ENCODE data around the gene MYO15B.

MYO15B gene

DNA sequence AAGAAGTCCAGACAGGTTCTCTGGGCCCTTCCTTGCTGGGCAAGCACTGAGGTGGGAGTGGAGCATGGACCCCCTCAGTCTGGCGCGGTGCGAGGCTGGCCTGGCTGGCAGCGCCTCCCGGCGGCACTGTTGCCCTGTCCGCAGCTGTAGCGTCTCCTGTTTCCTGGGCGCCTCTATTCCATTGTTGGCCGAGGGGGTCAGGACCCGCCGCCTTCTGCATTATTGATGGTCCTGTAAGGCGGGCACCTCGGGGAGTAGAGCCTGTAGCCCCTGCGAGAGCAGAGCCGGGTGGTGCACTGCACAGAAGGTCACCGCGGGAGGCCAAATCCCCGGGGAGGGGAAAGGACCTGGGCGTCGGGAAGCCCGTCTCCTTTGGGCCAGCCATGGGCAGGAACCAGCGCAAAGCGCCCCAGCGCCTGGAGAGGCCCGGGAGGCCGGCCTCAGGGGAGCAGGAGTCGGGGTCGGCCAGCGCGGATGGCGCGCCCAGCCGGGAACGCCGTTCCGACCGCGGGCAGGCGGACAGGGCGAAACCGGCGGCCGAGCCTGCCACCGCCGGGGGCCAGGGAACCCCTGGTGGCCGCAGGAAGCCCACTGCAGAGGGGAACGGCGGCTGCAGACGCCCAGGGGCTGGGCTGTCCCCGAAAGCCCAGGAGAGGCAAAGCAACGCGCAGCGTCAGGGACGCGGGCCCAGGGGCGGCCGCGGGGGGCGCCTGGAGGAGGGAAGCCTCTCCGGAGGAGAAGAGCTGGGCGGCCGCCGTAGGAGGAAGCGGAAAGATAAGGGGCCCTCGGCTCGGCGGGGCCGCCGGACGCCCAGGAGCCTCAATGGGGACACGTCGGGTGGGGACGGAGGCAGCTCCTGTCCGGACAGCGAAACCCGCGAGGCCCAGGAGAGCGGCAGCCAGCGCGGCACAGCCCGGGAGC is at the start of gene MYO15B:
MYO15B (plus strand) TSS at position 126 of the 921 bp plus-strand sequence; CDS start at position 384, 258 bp downstream.
- DNase-seq, result no peak

DNA sequence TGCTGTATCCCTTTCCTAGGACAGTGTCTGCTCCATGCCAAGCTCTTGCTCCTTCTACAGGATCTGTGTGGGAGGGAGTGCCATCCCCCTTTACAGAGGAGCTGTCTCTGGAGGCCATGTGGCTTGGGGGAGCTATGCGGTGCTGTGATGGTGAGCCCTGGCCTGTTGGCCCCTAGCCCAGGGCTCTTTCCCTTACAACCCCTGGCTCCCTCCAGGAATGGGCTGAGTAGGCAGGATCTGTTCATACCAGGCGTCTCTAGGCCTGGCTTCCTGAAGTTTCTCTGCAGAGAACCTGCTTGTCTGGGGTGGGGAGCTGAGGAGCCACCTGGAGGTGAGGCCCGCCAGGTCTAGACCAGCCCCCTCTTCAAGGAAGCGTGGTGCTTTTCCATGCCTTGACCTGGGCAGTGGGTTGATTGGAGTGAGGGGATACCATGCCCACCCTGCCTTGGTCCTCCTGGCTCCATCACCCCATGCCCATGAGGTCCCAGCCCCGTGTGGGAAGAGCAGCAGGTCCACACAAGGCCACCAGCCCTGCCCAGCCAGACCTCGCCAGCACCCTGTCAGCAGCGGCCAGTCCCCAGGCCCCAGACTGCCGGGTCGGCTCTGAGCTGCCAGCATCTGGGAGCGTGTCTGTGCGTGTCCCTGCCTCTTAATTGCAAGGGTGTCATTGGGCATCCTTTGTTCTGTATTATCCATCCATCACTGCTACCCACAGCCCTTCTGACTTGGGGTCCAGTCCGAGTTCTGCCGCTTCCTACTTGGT is 47.5 kb upstream of the MYO15B start:
- DNase-seq, result no peak

DNA sequence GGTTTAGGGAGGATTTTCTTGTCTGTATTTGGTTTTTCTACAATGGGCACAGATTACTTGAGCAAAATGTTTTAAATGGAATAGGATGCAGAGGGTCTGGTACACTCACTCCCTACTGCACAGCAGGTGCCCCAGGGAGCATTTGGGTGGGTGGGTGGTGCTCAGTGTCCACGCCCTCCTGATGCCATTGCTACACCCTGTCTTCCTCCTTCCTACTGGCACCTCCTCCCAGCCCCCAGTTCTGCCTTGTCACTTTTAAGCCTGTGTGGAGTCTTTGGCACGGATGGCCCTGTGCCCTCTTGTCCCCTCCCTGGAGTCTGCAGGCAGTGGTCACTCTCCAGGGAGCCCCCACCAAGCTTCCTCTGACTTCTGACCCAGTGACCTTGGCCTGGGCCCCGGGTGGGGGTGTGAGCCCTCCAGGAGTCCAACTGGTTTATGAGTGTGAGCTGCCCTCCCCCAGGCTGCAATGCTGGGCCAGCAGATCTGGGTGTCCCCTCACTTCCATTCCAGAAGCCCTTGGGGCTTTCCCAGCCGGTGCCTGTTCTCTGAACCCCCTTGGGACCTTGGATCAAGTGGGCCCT is 46.6 kb upstream of the MYO15B start:
- DNase-seq, result no peak

DNA sequence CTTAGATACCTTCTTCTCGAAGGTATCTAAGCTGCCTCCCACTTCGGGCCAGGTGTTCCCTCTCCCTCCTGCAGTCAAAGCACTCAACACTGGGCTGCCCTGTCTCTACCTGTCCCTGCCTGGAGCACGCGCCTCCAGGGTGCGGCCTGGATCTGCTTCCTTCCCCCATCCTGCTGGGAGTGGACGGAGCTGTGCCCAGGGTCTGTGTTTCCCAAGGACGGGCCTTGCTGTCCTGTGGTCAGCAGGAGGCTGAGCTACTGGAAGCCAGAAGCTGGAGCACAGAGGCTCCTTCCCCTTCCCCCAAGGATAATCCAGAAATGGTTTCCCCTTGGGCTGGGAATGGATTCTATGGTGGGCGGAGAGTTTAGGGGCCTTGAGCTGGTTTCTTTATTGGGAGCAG is 45.4 kb upstream of the MYO15B start:
- no peak for DNase-seq

DNA sequence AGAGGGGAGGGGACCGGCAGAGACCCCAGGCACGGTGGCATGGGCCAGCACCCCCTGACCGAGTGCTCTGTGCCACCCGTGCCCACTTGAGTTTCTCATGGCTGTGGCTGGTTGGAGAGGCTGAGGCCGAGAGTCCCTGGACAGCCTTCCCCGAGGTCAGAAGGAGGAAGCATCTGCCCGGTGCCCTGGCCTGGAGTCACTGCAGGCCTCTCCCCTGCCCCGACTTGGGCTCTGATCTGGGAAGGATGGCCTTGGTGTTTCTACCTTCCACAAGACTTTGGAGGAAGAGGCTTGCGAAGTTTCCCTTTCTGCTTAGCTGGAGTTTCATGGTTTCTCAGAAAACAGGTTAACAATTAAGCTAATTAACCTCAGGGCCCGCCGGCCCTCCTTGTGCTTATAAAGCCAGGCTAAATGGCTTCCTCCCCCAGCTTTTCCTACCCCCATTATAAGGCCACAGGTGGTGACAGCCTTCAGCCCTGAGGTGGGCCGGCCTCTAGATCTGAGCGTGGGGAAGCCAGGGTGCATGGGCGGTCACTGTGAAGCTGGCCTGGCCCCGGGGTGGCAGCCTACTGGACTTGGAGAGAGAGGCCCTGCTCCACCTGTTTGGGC is 44.8 kb upstream of the MYO15B start:
- no peak for DNase-seq

DNA sequence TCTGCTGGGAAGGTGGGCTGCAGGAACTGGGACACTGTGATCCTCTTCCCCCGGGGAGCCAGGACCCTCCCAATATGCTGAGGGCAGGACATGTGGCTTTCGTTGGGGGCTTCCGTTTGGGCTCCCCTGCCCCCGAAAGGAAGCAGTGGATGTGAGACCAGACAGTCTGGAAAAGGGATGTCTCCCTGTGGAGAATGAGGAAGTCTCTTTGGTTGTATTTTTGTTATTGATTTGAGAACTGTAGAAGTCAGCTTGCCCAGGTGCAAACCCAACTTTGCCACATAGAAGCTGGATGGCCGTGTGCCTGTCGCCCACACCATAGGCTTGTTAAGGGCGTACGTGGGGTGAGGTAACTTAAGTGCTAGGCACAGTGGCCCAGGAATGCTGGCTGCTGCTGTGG is 43.4 kb upstream of the MYO15B start:
- no peak for DNase-seq

DNA sequence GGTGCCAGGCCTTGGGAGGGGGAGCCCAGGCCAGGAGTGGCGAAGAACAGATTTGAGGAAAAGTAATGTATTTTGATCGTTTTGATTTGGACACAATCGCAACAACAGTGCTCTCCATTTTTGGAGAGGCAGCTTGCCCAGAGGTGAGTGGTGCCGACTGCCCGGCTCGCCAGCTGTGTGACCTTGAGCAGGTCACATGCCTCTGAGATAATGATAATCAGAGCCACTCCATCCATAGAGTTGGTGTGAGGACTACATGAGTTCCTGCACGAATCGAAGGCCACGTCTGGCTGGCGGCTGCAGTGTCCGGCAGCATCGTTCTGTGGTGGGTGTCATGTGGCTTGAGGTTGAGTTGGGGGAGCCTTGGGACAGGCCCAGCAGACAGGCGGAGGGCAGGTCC is 41.4 kb upstream of the MYO15B start:
- no peak for DNase-seq

DNA sequence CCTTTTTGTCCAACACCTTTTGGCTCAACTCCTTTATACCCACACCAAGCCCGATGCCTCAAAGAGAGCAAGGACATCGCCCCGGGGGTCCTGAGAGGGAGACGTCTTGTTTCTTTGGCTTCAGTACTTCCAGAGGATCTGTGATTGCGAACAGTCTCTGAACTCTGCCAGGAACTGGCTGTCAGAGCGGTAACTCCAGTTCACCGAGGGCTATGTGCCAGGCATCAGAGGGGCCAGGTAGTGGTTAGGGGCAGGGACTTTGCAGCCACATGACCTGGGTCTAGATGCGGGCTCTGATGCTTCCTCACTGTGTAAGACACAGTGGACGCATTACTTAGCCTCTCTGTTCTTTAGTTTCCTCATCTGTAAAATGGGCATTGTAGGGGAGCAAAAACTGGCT is 40.5 kb upstream of the MYO15B start:
- no peak for DNase-seq

DNA sequence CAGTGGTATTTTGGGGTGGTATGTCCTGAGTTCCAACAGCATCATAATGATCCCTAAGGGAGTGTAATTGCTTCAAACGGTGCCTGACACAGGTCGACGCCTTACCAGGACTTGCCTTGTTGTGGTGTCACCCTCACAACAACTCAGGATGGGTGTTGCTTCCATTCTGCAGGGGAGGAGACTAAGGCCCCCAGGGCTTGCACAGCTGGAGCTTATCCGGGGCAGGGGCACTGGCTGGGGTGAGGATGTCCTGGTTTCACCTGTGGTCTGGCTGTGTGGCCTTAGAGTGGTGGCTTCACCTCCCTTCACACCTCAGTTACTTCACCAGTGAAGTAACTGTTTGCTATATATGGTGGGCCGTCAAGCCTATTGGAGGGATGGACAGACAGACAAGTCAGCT is 38.8 kb upstream of the MYO15B start:
- DNase-seq, result no peak

DNA sequence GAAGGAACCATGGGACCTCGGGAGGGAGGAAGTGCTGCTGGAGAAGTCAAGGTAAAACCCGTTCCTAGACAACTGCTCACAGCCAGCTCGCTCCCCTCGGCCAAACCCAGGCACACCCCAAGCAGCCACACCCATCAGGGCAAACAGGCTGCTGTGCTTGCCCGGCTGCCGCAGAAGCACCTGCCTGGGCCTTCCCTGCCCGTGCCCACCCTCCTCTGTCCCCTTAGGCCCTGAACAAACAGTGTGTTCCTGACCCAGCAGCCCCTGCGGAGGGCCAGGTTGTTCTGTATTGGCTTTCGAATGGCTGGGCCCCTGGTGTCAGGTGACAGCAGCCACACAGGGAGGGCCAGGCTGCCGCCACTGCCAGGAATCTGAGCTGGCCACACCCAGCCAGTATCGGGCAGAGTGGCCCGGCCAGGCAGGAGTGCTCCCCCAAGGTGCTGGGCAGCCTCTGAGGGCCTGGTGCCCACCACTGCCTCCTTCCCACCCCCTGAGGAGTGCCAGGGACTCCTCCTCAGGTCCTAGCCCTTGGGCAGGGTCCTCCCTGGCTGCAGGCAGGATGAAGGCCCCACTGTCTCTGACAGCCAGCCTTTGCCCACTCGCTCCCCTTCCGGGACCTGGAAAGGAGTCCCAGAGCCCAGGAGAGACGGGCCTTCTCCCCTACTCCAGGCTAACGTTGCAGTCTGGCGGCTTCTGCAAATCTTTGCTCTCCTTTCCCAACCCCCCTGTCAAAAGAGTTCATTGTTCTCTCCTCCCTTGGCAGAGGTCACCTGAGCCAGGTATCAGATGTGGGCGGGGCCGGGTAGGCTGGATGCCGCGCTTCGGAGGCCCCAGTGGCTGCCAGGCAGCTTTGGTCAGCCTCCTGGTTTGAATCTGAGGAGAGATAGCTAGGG is 38.1 kb upstream of the MYO15B start:
- peak; percentile 69 to 87 for DNase-seq

DNA sequence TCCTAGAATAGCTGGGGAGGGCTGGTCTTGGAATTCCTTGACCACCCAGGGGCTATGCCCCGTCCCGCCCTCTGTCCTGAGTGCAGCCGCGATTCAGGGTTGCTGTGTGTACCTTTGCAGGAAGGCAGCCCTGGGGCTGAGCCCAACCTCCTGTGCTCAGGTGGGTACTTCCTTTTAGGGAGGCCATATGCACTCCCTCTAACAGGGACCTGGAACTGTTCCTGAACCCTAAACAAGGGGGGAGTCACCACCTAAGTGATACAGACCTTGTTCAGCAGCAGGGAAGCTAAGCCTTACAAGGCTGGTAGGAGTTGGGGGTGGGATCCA is 37.5 kb upstream of the MYO15B start:
- DNase-seq, result no peak

DNA sequence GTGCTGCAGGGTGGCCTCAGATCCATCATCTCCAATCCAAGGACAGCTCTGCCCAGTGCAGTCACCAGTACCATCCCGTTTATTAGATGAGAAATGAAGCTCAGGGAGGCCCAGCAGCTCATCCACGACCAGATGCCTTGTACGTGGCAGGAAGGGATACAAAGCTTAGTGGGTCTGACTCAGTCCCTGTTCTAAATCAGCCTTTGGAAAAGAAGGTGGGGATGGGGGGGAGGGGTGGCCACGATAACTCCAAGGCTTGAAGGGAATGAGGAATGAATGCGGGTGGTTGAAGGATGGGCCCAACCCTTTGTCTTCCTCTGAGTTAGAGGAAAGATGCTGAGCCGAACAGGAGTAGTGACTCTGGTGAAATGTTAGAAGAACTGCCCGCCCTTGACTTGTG is 36.3 kb upstream of the MYO15B start:
- no peak for DNase-seq

DNA sequence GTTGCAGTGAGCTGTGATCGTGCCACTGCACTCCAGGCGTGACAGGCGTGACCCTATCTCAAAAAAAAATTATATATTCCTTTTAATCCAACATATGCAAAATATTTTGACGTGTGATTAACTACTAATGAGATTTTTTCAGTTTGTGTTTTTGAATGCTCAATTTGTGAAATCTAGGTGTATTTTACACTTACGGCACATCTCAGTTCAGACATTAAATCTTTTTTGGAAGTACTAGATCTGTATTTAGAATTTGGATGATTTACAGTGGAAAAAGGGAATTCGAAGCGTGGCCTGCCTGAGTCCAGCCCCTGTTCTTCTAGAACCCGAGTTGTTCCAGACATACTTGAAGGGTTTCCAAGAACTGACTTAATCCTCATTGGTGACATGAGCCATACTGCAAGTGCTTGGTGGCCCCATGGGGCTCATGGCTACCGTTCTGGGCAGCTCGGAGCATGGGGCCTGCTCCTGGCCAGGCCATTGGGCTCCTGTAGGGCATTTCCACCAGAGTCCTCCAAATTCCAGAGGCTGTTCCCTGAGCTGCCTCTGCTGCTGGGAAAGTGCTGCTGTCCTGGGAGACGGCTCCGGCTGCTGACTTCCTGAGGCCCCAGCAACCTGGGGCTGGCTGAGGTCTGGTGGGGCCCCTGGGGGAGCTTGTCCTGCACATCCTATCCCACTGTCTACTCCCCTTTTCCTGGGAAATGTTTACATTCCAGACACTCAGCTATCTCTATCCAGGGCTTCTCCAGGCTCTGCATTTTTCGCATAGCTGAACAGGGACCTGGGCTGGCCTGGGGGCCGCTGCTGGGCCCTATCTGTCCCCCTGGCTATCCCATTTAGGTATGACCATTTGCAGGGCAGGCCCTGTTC is 34.9 kb upstream of the MYO15B start:
- DNase-seq, result no peak

DNA sequence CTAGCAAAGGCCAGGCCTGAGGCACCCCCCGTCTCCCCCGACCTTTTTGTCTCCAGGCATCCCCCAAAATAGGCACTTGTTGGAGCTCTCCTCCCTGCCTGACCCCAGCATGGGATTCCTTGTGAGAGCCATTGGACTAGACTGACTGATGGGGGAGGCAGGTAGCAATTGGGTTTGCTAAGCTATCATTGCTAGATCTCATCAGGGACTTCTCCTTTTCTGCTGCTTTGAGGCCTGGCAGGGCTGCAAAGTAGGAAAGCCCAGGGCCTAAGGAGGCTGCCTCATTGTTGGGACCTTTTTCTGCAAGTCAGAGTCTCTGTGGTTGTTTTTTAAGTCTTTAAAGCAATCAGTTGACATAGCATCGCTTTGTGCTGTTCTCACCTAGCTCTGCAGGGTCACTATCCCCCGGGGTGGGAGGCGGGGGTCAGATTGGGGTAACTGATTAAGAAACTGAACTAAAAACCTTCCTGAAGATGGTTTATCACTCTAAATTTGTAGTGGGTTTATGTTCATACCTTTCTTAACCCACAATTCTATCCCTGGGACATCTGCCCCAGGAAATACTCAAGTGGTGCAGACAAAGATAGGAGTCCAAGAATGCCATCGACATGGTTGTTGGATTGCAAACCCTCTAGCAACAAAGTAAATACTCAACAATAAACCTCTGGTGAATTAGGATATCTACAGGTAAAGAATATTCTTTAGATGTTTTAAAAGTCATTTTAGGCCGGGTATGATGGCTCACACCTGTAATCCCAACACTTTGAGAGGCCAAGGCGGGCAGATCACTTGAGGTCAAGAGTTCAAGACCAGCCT is 34.1 kb upstream of the MYO15B start:
- no peak for DNase-seq

DNA sequence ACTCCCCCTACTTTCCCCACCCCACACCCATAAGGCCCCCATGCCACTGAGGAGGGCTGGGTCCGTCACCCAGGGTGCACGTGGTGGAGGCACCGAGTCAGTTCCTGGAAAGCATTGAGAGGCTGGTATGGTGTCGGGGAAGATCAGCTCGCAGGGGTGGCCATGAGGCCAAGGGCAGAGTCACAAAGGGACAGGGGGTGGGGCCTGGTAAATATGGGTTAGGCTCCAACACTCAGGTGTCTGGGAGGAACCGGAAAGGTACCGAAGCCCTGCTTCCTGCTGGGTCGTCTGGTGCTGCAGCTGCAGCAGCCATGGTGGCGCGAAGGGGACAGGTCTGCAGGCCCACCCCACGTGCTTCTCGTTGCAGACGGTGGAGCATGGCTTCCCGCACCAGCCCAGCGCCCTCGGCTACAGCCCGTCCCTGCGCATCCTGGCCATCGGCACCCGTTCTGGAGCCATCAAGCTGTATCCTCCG is 31.9 kb upstream of the MYO15B start:
- no peak for DNase-seq

DNA sequence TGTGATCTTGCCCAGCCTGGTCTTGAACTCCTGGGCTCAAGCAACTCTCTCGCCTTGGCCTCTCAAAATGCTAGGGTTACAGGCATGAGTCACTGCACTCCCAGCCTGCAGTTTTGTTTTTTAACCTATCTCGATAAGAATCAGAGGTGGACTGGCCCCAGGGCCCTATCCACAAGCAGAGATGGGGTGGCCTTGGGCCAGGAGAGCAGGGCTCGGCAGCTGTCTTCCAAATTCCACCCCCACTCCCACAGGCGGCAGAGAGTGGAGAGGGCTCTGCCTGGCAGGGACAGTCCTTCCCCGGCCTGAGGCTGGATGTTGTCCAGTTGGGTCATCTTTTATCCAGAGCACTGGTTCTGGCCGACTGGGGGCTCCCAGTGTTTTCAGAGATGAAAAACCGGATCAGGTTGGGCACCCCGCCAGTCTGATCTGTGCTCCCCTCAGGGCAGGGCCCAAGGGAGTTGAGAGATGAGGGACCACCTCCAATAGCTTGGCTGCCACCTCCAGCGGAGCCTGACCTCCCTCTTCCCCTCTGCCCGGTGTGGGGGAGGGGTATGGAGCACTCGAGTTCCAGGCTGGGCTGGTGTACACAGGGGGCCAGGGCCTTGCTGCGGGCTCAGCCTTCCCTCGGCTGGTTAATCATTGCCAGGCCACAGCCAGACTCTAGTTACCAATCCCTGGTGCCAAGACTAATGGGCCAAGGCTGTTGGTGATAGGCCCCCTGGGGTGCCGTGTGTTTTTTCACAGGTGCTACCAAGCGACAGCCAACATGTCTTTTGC is 30.3 kb upstream of the MYO15B start:
- no peak for DNase-seq

DNA sequence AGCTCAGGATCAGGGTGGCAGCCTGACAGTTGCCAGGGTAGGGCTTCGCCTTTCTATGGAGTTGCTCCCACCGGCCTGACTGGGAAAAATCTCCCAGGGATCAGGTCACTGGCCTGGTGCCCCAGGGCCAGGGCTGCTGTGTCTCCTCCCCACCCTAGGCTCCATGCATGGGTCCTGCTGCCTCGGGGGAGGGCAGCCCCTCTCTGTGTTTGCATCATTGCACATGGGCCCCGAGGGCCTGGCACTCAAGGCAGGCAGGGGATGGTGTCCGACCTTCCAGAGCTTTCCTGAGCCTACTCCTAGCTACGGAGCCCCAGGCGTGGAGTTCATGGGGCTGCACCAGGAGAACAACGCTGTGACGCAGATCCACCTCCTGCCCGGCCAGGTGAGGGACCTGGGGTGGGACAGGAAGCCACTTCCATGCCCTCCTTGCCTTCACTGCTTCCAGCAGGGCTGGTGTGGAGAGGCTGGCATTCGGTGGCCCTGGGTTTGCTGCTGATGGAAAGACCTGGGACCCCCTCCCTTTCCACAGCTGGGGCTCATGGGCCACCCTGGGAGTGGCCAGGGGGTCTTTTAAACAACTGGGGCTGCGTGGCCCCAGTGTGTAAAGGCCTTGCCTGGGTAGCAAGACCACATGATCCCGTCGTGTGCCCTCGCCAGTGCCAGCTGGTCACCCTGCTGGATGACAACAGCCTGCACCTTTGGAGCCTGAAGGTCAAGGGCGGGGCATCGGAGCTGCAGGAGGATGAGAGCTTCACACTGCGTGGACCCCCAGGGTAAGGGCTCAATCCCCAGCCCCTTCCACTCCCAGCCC is 29.5 kb upstream of the MYO15B start:
- no peak for DNase-seq

DNA sequence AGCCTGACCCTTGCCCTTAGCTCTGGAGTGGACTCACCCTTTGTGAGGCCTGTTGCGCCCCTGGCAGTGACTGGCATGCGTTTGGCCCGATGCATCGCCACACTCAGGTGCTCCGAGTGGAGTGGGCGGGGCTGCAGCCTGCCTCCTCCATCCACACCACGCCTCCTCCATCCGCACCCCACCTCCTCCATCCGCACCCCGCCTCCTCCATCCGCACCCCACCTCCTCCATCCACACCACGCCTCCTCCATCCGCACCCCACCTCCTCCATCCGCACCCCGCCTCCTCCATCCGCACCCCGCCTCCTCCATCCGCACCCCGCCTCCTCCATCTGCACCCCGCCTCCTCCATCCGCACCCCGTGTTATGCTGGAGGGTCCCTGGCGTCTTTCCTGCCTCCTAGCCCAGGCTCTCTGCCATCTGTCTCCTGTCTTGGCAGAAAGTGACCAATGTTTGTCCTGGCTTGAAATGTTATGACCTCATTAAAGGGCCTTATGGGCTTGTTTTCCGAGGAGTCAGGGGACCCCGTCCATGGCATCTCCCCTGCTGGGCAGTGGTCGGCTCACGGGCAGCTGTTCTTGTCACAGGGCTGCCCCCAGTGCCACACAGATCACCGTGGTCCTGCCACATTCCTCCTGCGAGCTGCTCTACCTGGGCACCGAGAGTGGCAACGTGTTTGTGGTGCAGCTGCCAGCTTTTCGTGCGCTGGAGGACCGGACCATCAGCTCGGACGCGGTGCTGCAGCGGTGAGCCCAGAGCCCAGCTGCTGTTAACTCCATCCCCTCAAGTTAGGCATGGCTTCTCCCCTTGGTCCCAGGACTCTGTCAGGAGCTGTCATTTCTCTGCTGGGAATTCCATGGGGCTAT is 28.7 kb upstream of the MYO15B start:
- no peak for DNase-seq
